ENCODE data around the gene NLRP9.

The NLRP9 gene

DNA sequence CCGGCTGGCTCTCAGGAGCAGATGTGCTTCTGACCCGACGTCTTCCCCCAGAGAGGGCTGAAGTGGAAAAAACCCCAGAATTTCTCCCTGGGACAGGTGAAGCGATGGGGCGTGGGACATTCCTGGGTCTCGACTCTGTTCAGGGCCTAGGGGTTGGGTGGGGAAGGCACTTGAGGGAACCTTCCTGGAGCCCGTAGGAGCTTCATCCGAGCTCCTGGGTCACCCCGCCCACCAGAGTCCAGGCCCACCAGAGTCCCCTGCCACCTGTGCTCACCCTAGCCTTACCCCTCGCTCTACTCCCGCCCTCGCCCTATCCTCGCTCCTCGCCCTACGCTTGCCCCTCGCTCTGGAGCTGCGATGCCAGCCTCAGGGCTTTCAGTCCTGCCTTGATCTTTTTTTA lies 39.9 kb downstream of the NLRP9 start:
- no peaks in the 10 kb centered on the region for H3K9me3 ChIP-seq
- H3K4me1 ChIP-seq = no peaks in the 10 kb centered on the region
- no peak overlapping the region for H3K27ac ChIP-seq
- peak in 1 of 2 donors; percentile 32 for DNase-seq
- intact Hi-C loops (cut with DNase I; ENCODE audit: low total_unique reads) = no loop called here
- H3K36me3 ChIP-seq = peaks cover 31 to 76% (median 38%) of the 10 kb centered on the region in 3 donors
- TF ChIP-seq, protein P1, sequence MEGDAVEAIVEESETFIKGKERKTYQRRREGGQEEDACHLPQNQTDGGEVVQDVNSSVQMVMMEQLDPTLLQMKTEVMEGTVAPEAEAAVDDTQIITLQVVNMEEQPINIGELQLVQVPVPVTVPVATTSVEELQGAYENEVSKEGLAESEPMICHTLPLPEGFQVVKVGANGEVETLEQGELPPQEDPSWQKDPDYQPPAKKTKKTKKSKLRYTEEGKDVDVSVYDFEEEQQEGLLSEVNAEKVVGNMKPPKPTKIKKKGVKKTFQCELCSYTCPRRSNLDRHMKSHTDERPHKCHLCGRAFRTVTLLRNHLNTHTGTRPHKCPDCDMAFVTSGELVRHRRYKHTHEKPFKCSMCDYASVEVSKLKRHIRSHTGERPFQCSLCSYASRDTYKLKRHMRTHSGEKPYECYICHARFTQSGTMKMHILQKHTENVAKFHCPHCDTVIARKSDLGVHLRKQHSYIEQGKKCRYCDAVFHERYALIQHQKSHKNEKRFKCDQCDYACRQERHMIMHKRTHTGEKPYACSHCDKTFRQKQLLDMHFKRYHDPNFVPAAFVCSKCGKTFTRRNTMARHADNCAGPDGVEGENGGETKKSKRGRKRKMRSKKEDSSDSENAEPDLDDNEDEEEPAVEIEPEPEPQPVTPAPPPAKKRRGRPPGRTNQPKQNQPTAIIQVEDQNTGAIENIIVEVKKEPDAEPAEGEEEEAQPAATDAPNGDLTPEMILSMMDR (IDR thresholded peaks at IDR 0.05) = no peak
- no peak overlapping the region for H3K4me3 ChIP-seq
- no peaks in the 10 kb centered on the region for H3K27me3 ChIP-seq

DNA sequence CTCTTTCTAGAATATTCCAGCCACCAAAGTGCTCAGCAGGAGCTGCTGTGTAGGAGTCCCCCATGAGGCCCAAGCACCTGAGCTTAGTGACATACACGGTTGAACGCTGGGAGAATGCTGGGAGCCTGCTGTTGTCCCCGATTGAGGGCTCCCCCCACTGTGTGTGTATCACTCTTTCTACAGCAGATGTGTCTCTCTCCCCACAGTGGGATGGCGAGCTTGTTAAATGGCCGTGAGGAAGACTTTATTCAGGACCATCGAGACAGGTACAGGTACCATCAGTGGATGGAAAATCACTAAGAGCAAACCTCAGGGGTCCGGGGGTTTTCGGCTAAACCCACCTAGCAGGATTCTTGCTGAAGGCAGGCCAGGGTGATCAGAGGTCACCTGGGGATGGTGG lies 40.5 kb downstream of the NLRP9 start:
- Histone ChIP-seq H3K4me3 (no peak overlapping the region), H3K27me3 (no peaks in the 10 kb centered on the region), H3K4me1 (no peaks in the 10 kb centered on the region), H3K9me3 (no peaks in the 10 kb centered on the region), H3K36me3 (peaks cover 35 to 81% (median 44%) of the 10 kb centered on the region in 3 donors), H3K27ac (no peak overlapping the region)
- TF ChIP-seq, protein P1 (IDR thresholded peaks at IDR 0.05) = no peak
- intact Hi-C loops (cut with DNase I; ENCODE audit: low total_unique reads) = no loop called here
- peak in 1 of 2 donors; percentile 48 for DNase-seq

DNA sequence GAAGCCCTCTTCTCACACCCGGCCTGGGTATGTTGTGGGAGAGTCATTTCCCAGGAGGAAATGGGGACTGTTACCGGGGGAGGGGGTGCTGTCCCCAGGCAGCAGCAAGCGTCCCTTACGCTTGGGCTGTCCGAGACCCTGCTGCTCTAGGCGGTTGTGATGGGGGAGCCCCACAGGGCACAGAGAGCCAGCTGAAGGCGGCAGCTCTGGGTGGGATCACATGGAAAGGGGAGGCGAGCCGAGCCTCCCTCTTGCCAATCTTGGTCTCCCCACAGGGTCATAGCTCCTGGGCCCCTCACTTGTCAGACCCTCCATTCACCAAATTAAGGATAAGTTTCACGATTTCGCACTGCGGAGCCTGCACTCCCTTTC lies 41.1 kb downstream of the NLRP9 start:
- DNase-seq = peak in 1 of 2 donors; percentile 34
- H3K27me3 ChIP-seq = no peaks in the 10 kb centered on the region
- TF ChIP-seq, protein P1 (IDR thresholded peaks at IDR 0.05) = no peak
- no peak overlapping the region for H3K4me3 ChIP-seq
- H3K4me1 ChIP-seq = no peaks in the 10 kb centered on the region
- H3K36me3 ChIP-seq = peaks cover 42 to 88% (median 50%) of the 10 kb centered on the region in 3 donors
- intact Hi-C loops (cut with DNase I; ENCODE audit: low total_unique reads) = no loop called here
- no peak overlapping the region for H3K27ac ChIP-seq
- no peaks in the 10 kb centered on the region for H3K9me3 ChIP-seq

DNA sequence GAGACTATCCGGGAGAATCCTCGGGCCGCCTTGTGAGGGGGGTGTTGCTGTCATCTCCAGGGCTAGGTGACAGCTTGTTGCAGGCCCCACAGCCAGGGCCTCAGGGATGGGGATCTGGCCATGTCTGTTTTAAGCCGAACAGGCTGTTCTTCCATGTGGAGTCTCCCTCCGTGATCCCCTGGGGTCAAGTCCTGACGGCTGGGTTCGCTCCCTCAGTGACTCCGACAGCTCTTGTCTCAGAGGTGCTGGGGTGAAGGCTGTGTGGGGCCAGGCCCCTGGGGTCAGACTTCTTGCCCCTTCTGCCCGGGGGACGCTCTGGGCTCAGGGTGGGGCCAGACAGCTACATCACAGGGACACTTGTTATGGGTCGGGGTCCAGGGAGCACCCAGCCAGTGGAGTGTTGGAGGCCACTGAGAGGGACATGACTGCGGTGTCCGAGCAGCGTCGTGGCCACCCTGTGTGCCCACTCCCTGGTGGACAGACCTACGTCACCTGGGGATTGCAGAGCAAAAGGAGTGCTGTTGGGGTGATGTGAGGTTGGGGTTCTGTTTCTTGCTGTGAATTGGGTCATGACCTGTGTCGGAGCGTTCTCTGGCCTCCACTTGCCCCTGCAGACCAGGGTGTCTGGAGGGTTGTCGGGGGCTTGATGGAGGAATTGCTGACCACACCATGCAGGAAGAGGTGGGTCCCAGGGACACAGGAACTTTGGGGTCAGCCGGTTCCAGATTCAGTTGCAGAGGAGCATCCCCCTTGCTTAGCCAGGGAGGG lies 41.7 kb downstream of the NLRP9 start:
- no peak overlapping the region for H3K27ac ChIP-seq
- DNase-seq = peak in 1 of 2 donors; percentile 37

DNA sequence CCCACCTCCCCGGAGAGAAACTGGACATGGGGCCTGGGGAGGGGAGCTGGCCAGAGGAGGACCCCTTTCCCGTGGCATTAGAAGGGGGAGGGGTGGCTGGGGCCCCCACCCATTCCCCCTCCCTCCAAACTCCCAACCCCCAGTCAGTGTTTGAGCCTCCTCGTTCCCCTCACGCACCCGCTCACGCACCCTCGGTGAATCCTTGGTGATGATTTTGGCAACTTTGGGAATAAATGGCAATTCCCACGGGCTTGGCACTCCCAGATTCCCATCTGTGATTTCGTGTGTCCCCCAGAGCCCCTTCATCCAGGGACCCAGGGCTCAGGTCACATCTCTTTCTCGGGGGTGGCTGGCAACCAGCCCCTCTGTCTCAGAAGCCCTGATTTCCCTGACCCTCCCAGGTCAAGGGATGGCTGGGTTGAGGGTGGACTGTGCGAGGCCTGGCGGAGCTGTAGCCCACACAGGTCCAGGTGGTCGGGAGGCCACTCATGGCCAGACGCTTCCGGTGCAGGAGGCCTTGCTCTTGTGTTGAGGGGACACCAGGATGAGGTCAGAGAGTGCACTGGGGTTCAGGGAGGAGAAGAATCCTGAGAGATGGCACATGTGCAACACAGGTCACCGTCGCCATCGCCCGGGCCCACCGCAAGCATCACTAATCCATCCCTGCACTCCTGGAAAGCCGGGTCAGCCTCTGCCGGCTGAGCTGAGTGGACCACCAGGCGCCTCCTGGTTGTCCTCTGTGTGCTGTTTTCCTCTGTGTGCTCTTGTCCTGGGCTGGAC lies 42.5 kb downstream of the NLRP9 start:
- peak in 1 of 2 donors; percentile 60 for DNase-seq
- H3K27ac ChIP-seq = no peak overlapping the region
- intact Hi-C loops (cut with DNase I; ENCODE audit: low total_unique reads) = no loop called here
- no peaks in the 10 kb centered on the region for H3K27me3 ChIP-seq
- H3K9me3 ChIP-seq = no peaks in the 10 kb centered on the region
- peaks cover 49 to 98% (median 61%) of the 10 kb centered on the region in 3 donors for H3K36me3 ChIP-seq
- TF ChIP-seq, protein P1 (IDR thresholded peaks at IDR 0.05) = no peak
- H3K4me1 ChIP-seq = no peaks in the 10 kb centered on the region
- no peak overlapping the region for H3K4me3 ChIP-seq

More for the DNA sequence above, 41.7 kb downstream of the NLRP9 start:
- Histone ChIP-seq H3K36me3 (peaks cover 44 to 93% (median 56%) of the 10 kb centered on the region in 3 donors), H3K4me3 (no peak overlapping the region), H3K9me3 (no peaks in the 10 kb centered on the region), H3K4me1 (no peaks in the 10 kb centered on the region), H3K27me3 (no peaks in the 10 kb centered on the region)
- intact Hi-C loops (cut with DNase I; ENCODE audit: low total_unique reads) = no loop called here
- TF ChIP-seq, protein P1 (IDR thresholded peaks at IDR 0.05) = no peak

Data from tibial artery (tissue), 4 donors.